GM18499 (cell line): ENCODE results near the gene PTMS.

Experiments used
- ATAC-seq: cut with Tn5 transposase; IDR thresholded peaks from one replicate; pipeline ENCODE4 v1.9.1; 2021; ENCODE audit warnings: moderate number of reproducible peaks; ENCODE audit not compliant: insufficient read depth, unreplicated experiment

The PTMS gene

DNA sequence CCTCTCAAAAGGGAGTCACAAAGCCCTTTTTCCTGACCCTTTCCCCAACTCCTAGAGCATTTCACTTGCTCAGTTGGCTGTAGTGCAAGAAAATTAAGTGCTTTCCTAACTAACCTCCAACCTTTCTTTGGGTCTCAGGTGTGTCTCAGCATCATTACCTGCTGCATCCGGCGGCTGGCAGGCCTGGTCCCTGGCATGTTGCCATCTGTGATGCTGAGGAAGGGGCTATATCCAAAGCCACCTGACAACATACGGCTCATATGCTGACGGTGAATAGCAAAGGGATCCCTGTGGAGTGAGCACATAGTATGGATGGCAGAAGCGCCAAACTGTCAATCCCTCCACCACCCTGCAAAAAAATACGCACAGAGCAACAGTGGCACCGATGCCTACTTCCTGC lies 14.4 kb upstream of the PTMS start:
- no peak for ATAC-seq

DNA sequence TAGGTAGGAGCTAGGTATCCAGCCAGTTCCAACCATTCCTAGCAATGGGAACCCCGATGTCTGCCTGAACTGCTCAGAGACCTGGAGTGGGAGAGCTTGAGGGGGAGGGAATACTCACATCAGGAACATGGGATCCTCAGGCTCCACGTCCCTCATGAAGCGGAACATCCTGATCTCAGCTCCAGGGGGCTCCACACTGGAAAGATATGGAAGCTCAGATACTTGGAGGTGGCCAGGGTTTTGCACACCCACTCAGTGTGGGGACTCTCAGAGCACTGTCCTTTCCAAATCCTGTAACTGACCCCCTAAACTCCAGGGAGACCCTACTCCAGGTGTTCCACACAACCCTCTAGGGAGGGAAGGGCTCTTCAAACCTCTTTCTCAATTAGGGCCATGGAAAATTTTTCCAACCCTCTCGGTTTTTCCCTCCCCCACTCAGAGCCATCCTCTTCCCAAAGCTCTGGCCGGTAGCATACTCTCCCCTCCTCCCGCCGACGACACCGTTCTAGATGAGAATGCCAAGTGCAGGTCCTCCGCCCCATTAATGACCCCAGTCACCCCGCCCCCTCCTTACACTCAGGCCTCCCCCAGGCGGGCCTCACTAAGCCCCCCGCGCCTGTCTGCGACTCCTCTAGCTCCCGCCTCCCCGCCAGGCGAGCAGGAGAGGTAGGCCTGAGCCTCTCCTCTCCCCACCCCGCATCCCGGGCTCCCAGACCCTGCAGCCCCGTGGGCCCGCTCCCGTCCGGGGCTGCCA lies 13.8 kb upstream of the PTMS start:
- no peak for ATAC-seq

DNA sequence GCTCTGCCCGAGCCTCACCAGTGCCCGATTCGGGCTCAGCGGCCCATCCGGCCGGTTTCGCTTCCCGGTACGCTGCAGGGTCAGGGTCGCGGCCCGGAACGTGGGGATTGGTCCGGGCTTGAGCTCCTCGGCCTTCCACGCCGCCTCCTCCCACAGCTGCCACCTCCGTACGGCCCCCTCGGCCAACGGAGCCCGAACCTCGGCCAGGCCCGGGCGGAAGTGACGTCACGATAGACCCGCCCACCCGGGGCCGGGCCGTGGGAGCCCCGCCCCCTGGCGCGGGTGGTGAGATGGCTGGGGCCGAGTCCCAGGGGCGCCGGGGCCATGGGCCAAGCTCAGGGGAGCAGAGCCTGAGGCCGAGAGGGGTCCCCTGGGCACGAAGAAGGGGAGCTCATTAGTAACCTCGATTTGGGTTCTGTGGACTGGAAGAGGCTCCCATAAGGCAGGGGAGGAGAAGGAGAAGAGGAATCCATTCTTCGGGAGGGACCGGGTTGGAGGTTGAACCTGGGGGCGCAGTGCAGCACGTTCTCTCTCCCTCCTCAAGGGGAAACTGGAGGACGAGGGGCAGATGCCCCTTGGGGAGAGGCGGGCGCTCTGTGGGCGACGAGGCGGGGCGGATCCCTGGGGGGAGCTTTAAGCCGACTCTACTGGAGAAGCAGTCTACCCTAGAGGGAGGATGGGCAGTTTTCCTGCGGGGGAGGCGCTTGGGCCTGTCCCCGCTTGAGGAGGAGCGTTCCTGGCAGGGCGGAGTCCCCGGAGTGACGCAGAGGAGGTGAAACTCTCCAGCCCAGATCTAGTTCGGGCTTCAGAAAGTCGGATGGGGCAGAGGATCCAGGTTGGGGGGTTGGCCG lies 13.0 kb upstream of the PTMS start, which contains the start of gene MLF2:
TSS of gene MLF2 (minus strand) at position 221 of the 851 bp plus-strand sequence. CDS start 807 bp downstream, outside the sequence.
- peak; percentile 94 for ATAC-seq

DNA sequence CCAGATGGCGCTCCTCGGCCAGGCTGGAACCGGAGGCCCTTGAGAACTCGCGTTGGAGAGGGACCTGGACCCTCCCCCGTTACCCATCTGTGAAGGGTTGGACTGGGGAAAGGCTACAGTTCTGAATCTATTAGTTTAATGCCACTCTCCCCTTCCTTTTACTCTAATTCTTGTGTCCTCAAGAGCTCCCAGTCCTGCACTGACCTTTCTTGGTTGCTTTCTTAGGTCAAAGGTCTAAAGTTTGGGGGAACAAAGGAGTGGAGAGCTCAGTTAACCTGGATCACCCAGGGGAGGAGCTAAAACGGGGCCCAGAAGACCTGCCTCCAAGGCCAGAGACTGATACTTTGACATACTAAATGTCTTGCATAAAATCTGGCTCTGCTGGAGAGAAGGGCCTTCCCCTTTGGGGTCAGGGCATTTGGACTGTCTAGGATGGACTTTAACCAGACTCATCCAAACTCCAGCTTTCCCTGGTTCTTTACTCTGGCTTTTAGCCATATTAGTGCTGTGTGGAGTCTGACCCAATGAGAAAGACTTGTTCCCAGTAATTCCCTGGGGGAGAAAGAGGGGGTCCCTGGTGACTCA lies 12.3 kb upstream of the PTMS start:
- no peak for ATAC-seq

DNA sequence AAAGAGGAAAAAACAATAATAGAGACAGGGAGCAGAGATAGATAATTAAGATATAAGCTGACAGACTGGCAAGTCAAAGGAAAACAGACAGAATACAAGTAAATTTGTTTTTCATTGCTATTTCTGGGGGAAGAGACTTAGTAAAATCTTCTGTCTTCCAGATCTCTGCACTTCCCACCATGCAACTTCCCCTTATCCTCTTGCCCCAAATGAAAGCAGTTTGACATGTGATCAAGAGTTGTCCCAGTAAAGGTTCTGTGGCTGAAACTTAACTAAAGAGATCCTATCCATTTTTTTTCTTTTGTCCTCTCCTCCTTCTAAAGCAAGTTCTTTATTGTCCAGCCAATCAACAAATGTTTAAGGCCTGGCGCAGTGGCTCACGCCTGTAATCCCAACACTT lies 11.8 kb upstream of the PTMS start:
- ATAC-seq = no peak

DNA sequence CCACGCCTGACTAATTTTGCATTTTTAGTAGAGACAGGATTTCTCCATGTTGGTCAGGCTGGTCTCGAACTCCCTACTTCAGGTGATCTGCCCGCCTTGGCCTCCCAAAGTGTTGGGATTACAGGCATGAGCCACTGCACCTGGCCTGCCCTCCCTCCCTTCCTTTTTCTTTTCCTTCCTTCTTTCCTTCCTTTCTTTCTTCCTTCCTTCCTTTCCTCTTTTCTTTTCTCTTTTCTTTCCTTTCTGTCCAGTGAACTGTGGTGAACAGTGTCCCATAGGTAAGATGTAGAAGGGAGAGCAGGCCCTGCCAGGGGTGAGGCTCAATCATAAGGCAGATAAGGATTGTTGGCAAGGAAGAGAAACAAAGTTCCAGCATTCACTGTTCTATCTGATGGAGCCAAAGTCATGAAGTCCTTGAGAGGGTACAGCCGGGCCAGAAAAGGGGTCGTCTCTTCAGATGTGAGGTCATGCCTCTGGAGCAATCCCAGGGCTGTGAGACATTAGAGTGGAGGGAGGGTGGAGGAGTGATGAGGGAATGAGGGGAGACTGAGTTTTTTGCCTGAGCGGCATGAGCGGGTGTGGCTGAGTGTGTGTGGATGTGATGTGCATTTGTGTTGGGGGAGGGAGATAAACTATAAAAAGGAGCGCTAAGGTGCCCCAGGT lies 9.0 kb upstream of the PTMS start:
- no peak for ATAC-seq

DNA sequence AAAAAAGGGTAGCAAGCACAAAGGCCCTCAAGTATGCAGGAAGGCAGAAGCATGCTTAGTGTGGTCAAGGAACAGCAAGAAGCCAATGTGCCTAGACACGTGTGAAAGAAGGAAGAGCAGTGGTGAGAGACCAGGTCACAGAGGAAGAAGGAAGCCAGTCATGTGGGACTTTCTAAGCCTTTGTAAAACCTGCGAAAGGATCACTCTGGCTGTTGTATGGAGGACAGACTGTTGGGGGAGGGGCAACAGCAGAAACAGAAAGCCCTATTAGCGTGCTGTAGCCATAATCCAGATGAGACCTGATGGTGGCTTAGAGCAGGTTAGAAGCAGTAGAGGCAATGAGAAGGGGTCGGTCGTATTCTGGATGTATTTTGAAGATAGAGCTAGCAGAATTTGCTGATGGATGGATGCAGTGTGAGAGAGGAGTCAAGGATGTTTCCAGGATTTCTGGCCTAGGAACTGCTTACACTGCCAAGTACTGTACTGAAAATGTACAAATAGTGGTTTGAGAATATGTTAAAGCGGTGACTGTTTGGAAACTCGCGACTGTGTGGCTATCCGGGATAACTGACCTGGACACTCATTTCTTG lies 7.6 kb upstream of the PTMS start:
- ATAC-seq = no peak

DNA sequence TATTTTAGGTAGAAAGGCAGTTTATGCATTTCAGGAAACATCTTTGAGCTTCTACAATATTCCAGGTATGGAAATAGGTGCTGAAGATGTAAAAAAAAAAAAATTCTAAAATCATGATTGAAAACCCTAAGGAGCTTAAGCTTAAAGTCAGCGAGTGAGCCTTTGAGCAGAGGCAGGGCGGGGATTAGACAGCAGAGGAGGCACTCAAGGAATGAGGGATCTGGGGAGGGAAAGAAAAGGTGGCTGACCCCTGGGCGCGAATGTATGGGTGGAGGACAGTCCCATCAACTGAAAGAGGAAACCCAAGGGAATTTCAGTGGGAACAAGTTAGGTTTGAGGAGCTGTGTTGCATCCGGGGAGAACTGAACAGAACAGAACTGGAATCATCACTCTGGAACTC lies 6.4 kb upstream of the PTMS start:
- ATAC-seq = no peak

DNA sequence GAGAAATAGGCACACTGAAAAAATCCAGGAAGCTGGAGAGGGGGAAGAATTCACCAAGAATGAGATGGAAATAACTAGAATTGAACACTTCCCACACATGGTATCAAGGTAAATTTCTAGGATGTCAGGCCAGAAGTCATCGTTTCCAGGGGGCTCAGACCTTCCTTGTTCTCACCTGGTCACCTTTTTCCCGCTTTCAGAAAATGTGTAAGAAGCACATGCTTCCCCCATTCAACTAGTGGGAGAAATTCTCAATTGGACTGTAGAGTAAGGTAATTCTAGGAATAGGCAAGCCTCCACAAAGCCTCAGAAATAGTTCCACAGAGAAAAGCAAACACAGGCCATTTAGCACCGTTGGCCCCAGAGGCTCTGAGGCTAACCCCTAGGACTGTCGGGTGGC lies 2.8 kb upstream of the PTMS start:
- no peak for ATAC-seq

DNA sequence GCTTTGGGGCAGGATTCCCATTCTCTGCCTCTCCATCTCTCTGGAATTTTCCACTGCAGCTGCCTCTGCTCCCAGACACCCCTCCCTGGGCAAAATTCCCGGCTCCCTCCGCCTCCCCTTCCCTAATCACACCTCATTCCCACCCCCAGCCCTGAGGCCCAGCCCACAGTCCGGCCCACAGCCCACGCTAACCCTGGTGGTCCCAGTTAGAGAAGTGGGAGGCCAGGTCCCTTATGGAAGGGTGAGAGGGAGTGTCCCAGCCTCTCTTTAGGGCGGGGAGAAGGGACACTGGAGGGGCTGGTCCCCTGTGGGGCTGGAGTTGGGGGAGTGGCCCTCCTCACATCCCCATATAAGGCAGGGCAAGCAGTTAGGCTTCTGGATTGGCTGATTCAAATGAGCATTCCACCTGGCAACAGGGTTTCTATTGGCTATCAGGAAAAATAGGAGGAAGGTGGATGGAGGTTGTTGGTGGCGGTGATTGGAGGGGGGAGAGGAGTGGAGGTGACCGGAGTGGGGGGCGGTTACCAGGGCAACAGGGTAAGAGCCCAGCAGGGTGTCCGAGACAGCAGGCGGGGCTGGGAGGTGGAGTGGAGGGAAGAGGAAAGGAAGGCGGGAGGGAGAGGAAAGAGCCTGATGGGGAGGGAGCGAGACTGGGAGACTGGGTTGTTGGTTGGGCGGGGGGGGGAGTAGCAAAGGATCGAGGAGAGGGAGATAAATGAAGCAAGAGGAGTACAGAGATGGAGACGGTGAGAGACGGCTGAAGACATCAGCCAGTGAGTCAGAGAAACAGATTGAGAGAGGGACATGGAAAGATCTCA lies 1.9 kb upstream of the PTMS start:
- peak; percentile 77 for ATAC-seq

DNA sequence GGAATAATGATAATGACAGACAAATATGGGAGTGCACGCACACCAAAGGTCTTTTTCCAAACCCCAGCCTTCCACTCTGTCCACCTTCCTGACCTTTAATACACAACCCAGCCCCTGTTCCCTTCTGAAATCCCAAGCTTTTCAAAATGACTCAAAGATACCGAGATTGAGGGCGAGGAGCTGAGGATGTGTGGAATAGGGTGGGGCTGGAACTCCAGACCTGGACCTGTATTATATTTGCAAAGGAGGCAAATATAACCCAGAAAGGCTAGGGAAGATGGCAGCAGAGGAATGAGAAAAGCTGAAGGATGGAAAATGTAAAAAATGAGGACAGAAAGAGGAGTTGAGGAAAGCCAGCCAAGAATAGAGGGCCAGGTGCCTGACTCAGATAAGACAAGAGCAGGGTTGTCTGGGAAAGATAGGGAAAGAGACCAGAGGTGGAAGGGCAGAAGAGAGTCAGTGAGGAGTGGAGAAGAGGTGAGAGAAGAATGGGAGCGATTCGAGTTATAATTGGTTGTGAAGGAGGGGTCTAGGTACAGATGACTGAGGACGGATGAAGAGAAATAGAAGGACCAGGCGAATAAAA lies 1.0 kb upstream of the PTMS start:
- no peak for ATAC-seq

DNA sequence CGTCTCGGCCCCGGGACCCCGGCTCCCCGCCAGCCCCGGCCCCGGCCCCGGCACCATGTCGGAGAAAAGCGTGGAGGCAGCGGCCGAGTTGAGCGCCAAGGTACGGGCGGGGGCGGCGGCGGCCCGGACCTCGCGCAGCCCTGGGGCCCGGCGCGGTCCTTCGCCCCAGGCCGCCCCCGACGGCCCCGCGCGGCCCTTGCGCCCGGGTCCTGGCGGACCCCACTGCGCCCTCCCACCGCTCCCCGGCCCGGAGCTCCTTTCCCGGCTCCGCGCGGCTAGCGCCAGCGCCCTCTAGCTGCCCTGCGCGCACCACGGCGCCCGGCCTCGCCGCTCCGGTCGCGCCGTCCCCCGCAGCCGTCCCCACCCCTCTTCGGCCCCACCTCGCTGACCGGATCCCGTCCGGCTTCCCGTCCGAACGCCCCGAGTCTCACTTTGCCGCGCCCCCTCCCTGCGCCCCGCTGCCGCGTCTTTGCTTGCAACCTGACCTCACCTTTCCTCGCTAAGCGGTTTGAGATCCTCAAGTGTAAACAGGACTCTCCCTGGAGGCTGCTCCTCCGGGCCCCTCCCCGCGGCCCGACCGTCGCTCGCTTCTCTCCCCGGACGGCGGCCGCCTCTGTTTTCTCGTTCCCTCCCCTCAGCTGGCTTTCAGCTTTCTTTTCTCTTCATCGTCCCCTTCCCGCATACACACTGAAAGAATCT lies 637 bp downstream of the PTMS start:
- no peak for ATAC-seq

DNA sequence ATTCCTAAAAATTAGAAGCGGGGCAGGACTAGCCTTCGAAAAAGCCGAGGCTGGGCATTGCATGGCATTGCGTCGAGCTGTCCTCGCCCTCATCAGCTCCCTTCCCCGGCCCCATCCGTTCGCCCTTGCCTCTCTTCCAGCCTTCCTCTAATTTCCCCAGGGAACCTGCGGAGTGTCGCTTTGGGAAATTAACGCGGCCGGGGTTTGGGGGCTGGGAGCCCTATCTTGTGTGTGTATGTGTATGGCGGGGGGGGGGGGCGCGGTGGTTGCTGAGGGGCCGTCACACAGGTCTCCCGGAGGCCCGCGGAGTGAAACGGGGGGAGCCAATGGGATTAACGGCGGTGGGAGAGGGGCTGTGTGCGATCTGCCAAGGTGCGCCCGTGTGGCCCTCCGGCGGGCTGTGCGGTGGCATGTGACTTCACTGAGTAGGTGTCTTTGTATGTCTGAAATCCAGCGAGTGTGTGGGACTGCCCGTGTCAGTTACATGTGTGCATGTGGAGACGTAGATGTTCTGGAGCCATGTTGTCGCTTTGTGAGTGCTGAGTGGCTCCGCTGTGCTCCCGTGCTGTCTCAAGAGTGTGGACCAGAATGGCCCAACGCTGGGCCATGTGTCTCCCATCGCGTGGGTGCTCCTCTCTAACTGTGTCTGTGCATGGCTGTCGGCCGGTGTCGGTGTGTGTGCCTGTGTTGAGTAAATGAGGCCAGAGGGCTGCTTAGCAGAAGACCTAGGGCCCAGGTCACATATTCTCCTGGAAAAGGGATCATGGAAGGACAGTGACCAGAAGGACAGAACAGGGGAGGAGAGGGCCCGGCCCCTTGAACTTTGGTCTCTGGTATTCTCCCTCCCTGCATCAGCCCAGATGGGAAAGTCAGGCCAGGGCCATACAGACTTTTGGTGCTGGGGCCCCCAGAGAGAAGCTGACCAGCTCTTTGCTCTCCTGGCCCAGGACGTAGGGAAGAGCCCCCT lies 1.5 kb downstream of the PTMS start:
- no peak for ATAC-seq

DNA sequence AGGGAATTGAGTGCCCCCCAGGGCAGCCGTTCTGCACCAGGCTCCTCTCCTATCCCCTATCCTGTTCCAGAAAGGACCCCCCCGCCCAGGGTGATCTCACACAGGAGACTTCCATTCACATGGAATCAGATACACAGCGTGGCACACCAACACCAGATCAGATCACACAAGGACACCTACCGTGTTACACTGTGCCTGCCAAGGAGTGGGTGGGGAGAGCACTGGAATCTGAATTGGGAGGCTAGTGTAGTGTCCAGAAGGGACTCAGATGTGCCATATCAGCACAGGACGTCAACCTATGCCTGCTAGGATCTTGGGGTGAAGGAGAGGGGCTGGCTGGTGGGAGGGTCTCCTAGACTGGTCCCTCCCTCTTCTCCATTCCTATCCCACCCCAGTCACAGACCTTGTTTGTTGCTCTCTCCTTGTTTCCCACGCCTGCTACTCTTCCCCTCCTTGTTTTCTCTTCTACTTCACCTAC lies 2.3 kb downstream of the PTMS start:
- ATAC-seq = no peak

DNA sequence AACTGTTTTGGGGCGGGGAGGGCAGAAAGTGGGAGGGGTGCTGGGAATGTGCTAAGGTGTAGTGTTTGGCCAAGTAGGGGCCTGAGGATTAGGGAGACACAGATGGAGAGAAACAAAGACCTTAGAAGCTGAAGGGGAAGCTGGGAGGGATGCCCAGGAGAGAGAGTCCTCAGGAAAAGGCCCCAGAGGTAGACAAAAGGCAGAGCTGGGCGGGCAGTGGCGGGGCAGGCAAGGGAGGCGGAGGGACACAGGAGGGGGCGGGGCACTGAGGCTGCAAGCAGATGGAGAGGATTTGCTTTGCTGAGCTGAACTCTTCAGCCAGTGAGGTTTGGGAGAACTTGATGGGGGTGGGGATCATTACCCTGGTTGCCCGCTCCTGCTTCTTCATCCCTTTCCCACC lies 2.8 kb downstream of the PTMS start:
- ATAC-seq = no peak

DNA sequence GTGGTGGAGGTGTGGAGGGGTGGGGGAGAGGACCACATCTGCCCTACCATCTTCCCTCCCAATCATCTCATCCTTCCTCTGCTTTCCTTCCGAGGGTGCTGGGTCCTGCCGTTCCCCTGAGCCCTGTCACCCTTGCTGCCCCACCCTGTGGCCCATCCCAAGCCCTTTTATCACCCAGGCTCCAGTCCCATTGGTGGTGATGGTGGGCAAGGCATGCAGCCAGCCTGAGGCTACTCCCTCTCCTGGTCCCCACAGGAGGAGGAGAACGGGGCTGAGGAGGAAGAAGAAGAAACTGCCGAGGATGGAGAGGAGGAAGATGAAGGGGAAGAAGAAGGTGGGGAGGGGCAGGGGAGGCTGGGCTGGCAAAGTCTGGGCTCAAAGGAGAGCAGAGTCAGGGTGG lies 3.5 kb downstream of the PTMS start:
- no peak for ATAC-seq

DNA sequence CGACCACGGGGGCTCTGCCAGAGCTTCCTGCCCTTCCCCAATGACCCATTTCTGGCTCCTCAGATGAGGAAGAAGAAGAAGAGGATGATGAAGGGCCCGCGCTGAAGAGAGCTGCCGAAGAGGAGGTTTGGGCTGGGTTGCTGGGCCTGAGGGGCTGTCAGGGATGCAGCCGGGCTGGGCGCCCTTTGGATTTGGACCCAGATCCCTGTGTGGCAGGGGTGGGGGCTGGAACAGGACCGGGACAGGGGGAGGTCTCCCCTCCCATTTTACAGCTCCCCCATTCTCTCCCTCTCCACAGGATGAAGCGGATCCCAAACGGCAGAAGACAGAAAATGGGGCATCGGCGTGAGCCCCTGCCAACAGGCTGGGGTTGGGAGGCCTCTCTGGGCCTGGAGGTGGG lies 3.9 kb downstream of the PTMS start:
- no peak for ATAC-seq
